GM12891 (cell line): ENCODE measurements around the gene AATF.

ENCODE experiments used
- DNase-seq: peaks from one replicate; pipeline ENCODE4 v3.0.0; 2011; ENCODE audit warnings: low spot score; ENCODE audit not compliant: insufficient read length
- FAIRE-seq: peaks from 2 replicates; lab custom pipeline; 2011; peaks lifted over from hg19 to GRCh38; lab: Jason Lieb, UNC
- PAX5 ChIP-seq: IDR thresholded peaks from 2 replicates; pipeline ENCODE4 v1.6.1; 2011; ENCODE audit warnings: low read length, moderate library complexity, mild to moderate bottlenecking; ENCODE audit not compliant: insufficient read depth, severe bottlenecking
- POLR2A ChIP-seq: IDR thresholded peaks from 2 replicates; pipeline ENCODE4 v1.6.1; 2011; ENCODE audit warnings: low read depth, low read length, control low read depth
- POLR2AphosphoS5 ChIP-seq: IDR thresholded peaks from 2 replicates; pipeline ENCODE4 v1.6.1; 2011; ENCODE audit warnings: low read depth, low read length, control low read depth
- POU2F2 ChIP-seq: IDR thresholded peaks from 2 replicates; pipeline ENCODE4 v1.6.1; 2011; ENCODE audit warnings: low read depth, mild to moderate bottlenecking, control low read depth, low read length, moderate library complexity
- SPI1 ChIP-seq: IDR thresholded peaks from 2 replicates; pipeline ENCODE4 v1.6.1; 2011; ENCODE audit warnings: low read depth, low read length, control low read depth
- TAF1 ChIP-seq: IDR thresholded peaks from 2 replicates; pipeline ENCODE4 v1.6.1; 2011; ENCODE audit warnings: low read depth, low read length, control low read depth

AATF gene

DNA sequence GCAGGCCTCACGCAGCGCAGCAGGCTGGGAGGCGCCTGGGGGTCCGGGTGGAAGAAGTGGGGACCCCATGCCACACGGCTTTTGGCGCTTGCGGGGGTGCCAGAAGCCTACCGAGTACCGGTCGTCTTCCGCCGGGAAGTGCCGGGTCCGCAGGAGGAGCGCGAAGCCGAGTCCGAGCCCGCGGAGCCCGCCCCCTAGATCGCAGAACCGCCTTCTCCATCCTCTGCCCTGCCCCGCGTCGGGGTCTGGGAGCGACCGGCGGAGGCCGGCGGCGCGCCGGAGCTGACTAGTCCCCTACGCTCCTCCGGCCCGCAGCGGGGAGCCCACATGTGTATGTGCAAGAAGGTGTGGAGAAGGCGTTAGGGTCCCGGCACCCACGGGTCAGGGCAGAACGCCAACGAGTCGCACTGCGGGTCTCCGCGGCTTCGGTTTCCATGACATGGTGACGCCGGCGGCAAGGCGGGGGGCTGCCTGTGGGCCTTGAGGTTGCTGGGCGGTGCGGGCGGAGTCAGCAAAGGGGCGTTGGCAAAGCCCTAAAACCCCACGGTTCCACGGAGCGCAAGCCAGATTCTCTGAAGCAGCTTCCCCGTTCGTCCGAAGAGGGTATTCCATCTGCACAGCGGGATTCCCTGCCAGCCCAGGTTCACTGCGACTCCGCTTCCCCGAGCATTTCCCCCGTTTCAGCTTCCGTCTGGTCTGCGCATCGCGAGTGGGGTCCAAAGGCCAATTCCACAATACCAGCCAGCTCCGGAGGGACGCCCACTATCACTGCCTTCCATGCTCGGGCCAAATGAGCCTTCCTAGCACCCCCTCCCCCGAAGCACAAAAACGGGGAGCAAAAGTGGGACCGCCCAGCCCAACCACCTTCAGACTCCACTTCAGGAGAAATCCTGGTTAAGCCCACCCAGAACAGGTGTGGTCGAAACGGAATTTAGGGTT, 13.8 kb upstream of the AATF start:
- TF ChIP-seq PAX5 (no peak), POU2F2 (no peak), SPI1 (no peak), POLR2A (no peak), POLR2AphosphoS5 (no peak), TAF1 (no peak)
- FAIRE-seq (no peak), DNase-seq (no peak)

DNA sequence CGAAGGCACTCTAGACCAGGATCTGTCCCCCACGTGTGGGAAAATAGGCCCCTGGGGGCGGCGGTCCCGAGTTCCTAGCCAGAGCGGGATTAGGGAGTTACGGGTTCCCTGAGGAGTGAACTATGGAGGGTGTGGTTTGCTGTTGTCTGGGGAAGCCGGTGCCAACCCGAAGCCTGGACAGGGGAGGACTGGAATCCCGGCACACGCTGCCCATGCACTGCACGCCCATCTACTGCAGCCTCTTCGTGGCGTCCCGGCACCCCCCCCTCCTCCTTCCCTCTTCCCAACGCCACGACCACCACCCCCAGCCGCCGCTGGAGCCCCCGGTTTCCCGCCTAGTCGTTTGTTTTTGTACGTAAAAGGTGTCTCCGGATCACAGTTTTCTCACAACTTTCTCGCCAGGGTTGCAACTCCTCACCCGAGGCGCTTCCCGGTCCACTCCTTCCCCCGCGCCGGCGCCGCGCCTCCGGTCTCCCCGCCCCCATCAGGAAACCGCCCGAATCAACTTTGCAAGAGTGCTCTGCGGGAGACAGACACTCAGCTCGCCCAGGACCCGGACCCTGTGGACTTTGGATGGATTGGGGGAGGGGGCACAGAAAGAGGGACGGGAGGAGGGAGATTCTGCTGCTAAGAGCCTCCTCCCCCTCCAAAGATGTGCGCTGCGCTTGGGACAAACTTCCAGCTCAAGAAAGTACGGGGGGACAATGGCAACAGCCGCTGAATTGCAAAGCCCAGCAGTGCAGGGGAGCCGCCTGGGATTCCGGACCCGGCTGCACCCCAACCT, 12.9 kb upstream of the AATF start:
- FAIRE-seq (no peak), DNase-seq (no peak)
- TF ChIP-seq PAX5: no peak
- no peak for TF ChIP-seq POLR2AphosphoS5
- TF ChIP-seq TAF1: no peak
- TF ChIP-seq SPI1: no peak
- TF ChIP-seq POU2F2: no peak
- no peak for TF ChIP-seq POLR2A

DNA sequence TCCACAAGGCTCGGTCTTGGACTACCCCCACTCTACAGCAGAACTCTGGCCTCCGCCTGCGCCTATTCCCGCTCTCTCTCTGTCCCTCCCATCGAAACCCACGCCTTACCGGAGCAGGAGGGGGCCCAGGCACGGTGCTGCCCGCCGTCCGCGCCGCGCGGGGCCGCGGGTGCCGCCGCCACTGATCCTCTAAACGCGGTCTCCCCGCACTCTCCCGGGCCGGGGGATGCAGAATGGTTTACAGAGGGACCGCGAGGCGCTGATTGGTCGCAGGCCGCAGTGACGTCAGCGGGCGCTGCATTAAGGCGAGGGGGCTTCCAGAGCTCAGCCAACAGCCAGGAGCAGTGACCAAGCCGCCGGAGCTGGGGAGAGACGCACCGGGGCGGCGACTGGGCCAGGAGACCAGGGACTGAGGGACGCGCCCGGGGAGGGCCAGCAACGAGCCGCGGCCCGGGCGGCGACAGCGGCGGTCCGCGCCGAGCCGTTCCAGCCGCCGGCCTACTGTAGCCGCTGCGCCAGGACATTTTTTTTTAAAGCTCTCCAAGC, 12.2 kb upstream of the AATF start:
- TF ChIP-seq POLR2A: no peak
- TF ChIP-seq PAX5: no peak
- TF ChIP-seq POU2F2: no peak
- TF ChIP-seq POLR2AphosphoS5: no peak
- no peak for TF ChIP-seq SPI1
- no peak for TF ChIP-seq TAF1
- no peak for DNase-seq
- FAIRE-seq: no peak

DNA sequence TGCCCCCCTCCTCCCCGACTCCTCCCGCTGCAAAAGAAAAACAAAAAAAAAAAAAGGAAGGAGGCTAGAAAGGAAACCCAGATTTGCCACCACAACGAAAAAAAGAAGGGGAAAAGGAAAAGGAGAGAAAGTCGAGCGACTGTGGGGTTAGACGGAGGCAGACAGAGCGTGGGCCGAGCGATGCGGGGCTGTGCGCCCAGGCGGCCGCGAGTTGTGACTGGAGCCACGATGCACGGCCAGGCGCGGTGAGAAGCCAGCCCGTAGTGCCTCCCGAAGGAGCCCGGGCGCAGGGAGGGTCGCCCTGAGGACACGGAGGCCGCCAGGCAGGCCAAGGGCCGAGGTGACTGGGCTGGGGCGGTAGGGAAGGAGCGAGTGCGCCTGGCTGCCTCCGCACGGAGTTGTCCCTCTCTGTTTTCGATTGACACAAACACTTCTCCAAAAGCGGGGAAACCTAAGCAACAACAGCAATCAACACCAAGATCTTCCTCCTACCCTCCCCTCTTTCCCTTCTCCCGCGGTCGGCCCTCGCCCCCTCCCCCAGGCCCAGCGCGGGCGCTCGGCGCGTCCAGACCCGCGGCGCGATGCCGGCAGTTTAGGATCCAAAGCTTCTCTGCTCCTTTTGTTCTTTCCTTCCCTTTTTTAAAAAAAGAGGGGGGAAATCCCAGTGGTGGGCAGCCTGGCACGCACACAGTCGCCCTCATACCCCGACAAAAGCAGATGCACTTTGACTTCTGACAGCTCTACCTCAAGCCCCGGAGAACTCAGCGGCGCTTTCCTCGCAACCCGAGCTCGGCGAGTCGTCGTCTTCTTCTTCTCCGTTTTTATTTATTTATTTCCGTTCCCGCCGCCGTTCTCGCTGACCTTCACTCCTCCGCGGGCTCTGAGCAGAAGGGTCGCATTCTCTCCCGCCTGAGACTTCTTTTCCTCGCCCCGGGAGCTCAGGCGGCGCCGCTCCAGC, 11.5 kb upstream of the AATF start, which contains the start of gene LHX1:
LHX1 (plus strand) TSS at position 475 of the 958 bp plus-strand sequence. CDS start 723 bp downstream, outside the sequence.
- no peak for DNase-seq
- TF ChIP-seq SPI1 (no peak), POLR2AphosphoS5 (no peak), POU2F2 (no peak), PAX5 (no peak), TAF1 (no peak), POLR2A (no peak)
- no peak for FAIRE-seq

DNA sequence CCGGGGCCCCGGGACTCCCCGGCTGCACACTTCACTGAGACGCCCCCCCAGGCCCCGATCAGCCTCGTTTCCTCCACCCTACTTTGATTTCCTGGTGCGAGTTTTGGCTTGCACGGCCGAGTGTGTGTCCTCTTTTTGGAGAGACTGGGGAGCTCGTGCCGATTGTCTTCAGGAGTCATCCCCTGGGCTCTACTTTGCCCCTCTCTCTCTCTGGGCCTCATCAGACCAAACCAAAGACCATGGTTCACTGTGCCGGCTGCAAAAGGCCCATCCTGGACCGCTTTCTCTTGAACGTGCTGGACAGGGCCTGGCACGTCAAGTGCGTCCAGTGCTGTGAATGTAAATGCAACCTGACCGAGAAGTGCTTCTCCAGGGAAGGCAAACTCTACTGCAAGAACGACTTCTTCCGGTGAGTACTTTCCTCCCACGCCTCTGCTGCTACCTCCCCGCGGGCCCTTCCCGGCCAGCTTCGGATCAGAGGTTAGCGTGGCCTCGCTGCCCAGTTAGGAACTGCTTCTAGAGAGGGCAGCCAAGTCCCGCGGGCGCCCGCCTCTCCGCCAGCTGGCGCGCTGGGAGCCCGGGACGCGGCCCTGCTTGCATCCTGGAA, 10.7 kb upstream of the AATF start:
- no peak for TF ChIP-seq POU2F2
- DNase-seq (no peak), FAIRE-seq (no peak)

DNA sequence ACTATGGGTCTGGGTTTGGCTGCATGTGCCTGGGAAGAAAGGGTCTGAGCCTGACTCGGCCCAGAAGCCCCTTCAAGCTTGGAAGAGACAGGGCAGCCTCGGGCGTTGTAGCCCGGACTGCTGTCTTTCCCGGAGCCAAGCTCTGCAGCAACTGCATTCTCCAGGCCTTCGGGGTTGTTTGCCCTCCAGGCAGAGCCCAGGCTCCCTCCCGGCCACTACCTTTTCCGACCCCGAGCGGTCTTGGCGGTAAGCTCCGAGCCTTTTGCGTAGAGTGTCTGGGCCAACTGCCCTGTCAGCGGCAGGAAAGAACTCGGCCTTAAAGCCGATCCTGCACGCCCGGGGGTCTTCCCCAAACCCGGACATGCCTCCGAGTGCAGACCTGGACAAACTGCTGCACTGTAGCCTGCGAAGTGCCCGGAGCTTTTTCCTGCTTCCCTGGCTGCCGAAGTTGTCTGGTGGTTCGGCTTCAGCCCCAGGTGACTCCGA, 10.1 kb upstream of the AATF start:
- TF ChIP-seq POU2F2 (no peak), POLR2A (no peak), TAF1 (no peak), PAX5 (no peak), SPI1 (no peak), POLR2AphosphoS5 (no peak)
- FAIRE-seq: no peak
- DNase-seq: no peak

DNA sequence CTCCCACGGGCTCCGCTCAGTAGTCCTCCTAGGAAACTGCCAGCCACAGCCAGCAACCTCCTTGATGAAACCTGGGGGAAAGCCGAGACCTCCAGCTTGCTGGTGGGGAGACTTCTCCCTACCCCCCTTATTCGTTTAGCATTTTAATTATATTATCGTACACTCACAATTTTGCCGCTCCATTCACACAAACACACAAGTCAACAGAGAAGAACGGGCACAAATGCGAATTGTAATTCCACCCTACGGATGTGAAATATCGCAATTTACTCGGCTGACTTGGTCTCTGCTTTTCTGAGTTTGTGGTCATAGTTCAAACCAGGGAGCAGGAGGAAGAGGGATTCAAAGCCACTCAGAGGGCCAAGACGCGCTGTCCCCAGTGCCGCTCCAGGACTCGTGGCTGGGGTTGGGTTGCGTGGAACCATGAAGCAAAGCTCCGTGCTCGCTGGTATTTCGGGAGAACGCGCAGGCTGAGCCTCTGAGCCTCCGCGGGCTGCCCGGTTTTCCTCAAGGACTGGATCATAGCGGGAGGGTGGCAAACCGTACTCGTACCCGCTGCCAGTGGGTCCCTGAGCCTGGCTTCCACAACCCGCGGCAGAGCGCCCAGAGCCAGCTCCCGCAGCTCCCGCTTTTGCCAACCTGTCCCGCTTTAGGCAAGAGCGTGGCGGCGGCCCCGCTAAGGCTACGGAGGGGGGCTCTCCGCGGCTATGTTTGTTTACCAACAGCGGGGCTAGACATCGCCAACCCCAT, 9.5 kb upstream of the AATF start:
- FAIRE-seq (no peak), DNase-seq (no peak)
- no peak for TF ChIP-seq POU2F2

DNA sequence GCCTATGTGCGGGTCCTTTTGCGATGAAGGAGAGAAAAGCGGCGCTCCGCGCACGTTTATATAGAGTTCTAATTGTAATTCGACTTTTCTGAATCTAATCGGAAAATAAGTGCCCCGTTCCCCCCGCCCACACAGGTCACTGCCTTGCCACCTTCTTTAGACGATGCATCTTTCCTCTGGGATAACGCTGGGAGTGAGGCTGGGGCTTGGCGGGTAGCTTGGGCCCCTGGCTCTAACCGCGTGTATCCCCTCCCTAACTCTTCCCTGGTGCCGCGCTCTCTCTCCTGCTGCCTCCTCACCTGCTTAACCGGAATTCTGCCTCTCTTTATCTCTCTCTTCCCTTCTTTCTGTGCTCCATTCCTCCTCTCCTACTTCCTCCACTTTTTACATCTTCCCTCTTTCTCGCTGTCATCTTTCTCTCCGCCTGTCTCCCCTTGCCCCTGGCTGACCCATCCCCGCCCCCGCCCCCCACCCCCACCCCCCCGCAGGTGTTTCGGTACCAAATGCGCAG, 8.9 kb upstream of the AATF start:
- no peak for DNase-seq
- FAIRE-seq: no peak
- TF ChIP-seq PAX5 (no peak), TAF1 (no peak), POLR2AphosphoS5 (no peak), POLR2A (no peak), POU2F2 (no peak), SPI1 (no peak)
